ENCODE results near the gene DNASE1L2. TPM values are rescaled to one million over a fixed set of nuclear protein-coding genes. Genes with fewer than 3 reads are reported as not detected.

The DNASE1L2 gene
- total RNA-seq, 2 donors from 2014 or later: 0.29 to 0.65 TPM

DNA sequence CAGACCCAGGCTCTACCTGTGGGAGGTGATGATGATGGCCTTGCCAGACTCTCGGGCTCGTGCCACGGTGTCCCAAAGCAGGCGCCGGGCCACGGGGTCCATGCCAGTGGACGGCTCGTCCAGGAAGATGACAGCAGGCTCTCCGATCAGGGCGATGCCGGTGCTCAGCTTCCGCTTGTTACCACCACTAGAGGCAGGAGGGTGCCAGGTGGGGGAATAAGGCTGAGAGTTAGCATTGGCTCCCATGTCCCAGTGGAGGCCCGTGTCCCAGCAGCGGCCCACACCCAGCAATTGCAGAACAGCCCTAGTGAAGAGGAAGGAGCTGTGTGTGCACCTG is 42.0 kb downstream of the DNASE1L2 start:
- no peak for DNase-seq
- ATAC-seq: no peak
- intact Hi-C loops (cut with DNase I): no loop called here

DNA sequence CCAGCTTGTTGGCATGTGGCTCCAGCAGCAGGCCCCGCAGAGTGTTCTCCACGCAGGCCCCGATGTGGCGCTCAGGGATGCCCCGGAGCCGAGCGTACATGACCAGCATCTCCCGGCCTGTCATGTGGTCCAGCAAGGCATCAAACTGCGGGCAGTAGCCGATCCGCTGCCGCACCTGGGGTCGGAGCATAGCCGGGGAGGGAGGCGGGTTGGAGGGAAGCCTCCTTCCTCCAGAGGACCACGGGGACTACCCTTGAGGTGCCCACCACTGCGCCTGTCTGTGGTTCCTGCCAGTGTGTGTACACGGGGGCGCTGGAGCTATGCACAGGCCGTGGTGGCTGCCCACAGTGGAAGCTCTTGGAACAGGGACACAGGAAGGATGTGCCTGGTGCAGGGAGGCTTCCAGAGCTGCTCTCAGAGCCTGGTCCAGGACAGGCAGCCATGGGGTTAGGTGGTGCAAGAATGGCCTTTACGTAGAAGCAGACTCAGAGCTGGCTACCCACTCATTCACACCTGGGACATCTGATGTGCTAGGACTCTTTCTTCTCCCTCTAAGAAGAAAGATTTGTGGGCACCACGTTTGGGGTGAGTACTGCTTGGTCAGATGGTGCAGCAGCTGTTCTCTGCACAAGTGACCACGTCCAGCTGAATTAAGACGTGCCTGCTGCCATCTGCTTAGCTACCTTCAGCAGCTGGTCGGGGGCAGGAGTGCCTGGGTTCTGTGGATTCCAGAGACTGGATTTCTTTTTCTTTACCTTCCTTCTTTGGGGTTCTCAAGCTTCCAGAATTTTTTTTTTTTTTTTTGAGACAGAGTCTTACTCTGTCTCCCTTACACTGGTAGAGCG is 42.9 kb downstream of the DNASE1L2 start:
- no peak for ATAC-seq
- intact Hi-C loops (cut with DNase I): no loop called here
- no peak for DNase-seq

DNA sequence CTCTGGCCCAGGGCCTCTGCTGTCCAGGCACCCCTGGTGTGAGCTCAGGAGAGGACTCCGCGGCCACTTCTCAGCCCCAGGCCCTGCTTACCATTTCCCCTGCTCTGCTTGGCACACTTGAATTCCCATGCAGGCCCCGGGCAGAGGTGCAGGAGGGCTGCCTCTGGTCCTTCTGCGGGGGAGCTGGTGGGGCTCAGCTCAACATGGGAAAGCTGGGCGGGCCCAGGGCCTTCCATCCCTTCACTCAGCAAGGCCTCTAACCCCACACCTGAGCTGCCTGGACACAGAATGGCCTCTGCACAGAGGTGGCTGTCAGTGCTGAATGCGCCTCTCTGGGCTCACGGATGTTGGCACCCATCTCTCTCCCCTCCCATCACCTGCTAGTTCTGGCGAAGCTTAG is 44.2 kb downstream of the DNASE1L2 start:
- no peak for DNase-seq
- intact Hi-C loops (cut with DNase I): no loop called here
- no peak for ATAC-seq

DNA sequence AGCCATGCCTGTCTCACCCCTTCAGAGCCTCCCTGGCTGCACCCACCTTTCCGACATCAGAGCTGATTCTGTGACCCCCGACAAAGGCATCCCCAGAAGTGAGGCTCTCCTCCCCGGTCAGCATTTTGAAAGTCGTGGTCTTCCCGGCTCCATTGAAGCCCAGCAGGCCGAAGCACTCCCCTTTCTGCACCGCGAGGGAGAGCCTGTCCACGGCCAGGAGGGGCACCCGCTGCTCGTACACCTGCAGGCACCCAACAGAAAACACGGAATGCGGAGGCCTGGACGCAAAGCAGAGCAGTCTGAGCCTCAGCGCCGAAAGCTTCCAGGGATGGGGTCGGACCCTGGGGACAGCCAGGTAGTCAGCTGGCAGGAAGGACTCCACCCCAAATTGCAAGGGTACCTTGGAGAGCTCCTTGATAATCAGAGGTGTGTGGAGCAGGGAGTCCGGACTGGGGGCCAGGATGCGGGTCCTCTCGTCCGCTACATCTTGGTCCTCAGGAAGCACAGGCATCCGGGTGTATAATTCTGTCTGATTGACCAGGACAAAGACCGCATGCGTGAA is 44.8 kb downstream of the DNASE1L2 start:
- no peak for ATAC-seq
- DNase-seq: no peak
- intact Hi-C loops (cut with DNase I): no loop called here

DNA sequence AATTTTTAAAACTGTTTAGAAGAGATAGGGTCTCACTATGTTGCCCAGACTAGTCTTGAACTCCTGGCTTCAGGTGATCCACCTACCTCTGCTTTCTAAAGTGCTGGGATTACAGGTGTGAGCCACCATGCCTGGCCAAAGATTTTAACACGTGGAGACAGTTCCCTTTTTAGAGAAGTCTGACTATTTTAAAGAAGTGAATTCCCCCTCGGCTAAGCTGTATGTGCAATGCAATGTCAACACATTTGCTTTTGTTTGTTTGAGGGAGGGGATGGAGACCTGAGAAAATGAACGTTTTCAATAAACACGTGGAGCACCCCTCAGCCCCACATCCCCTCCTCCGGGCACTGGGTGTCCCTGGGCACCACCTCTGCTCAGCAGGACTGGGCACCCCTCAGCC is 46.0 kb downstream of the DNASE1L2 start:
- ATAC-seq (no peak), DNase-seq (no peak)
- intact Hi-C loops (cut with DNase I): no loop called here

DNA sequence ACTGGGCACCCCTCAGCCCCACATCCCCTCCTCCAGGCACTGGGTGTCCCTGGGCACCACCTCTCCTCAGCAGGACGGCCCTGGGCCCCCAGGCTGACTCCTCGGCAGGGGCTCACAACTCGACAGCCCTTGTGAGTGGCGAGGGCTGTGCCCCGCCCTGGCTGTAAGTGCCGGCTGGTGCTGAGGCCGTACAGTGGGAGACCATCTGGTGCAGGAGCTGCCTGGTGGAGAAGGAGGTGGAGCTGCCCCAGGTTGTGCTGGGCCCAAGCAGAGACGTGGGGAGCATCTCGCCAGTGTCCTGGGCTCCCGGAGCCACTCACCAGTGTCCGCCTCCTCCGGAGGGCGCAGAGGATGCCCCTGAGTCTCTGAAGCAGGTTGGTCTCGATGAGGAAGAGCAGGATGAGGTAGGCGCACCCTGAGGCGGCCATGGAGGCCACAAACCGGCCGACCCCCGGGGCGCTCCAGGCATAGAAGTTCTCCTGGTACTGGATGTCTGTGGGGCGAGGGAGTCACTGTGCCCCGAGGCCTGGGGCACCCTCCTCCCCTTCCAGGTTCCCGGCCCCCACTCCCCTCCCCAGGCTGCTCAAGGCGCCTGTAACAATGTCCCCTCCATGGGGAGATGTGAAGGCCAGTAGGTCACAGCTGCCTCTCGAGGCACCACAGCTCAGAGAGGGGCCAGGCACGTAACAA is 46.8 kb downstream of the DNASE1L2 start:
- DNase-seq (no peak), ATAC-seq (no peak)
- intact Hi-C loops (cut with DNase I): no loop called here

DNA sequence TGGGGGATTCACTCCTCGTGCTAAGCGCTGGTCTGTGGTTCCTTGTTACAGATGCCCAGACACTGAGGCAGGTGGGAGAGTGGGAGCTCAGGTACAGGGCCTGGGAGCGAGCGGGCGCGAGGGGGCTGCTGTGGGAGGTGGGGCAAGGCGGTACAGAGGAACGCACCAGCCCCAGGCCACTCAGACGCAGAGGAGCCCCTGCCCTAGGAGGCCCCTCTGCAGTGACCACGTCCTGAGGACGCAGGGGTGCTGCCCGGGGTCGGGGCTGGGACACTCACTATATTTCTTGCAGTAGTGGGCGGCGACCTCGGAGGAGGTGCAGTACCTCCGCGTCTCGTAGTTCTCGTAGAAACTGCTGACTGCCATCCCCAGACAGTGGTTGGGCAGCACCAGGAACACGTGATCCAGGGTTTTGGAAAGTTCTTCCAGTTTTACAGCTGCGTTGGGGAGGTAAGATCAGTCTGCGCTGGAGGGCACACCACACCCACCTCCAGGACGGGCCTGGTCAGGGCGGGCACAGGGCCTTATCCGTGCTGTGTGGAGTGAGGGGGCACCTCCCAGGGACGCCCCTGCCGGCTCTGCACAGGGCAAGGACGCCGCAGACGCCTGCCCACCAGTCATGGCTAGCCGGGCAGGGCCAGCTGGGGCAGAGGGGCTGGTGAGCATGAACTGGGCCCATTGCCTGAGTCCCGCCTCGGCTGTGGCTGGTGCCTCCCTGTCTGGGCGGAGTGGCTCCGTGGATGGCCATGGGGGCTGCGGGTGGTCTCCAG is 47.9 kb downstream of the DNASE1L2 start:
- ATAC-seq (no peak), DNase-seq (no peak)
- intact Hi-C loops (cut with DNase I): no loop called here

DNA sequence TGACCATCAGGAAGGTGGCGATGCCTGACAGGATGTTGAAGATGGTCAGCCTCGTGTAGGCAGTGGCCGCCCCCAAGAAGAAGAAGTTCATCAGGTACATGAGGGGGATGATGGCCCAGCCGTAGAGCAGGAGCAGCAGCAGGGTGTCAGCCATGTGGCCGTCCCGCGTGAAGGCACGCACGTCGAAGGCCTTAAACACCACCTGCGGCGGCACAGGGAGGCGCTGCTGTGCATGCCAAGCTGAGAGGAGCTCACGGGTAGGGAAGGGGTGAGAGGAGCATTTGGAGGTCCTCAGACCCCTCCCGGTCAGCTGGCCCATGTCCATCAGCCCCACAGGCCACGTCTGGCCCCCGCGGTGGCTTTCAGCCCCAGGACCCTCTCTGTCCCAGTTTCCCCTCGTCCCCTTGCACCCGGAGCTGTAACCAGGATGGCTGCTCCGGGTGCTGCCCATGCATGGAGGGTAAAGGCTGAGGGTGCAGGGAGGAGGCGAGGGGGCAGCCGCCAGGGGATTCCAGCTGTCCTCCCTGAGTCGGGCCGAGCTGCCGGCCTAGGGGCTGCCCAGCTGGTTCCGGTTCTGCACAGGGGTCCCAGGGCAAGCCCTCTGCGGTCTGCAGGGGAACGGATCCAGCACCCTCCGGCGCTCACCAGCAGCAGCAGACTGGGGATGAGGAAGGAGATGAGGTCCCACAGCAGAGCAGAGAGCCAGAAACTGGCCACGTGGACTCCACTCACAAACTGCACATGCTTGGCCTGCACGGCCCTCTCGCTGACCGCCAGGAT is 48.7 kb downstream of the DNASE1L2 start:
- ATAC-seq (no peak), DNase-seq (no peak)
- intact Hi-C loops (cut with DNase I): no loop called here

DNA sequence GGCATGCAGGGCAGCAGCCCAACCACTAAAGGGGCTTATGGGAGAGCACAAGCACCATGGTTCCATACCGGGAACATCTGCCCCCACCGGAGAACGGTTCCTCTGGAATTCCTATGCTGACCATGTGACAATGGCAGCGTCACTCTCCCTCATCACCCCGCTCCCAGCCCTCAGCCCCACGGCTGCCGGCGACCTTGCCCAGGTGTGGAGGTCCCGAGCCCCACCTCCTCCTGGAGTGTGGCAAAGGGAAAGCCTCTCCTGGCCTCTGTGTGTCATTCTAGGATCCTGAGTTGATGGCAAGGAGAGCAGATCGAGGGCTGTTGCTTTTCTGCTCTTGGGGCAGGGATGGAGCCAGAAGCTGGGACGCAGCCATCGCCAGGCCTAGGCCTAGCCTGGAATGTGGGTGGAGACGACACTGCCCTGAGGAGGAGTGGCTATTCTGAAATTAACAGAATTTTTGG is 49.5 kb downstream of the DNASE1L2 start:
- ATAC-seq (peak in 1 of 2 donors; percentile 53), DNase-seq (no peak)
- intact Hi-C loops (cut with DNase I): no loop called here

DNA sequence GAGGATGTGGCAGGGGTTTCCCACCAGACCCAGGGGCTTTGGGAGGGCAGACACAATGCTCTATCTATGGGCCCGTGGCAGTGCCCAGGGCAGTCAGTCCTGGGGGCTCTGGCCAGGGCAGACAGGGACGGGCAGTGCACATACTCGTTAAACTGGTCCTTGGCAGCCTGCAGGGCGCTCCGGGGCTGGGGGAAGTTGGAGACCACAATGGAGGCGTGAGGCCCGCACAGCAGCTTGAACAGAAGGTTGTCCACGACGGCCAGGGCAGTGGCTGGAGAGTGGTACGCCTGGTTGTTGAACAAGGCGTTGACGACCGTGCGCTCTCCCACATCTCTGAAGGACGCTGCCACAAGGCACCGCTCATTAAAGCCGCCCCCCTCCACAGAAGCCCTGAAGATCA is 50.3 kb downstream of the DNASE1L2 start:
- ATAC-seq (no peak), DNase-seq (no peak)
- intact Hi-C loops (cut with DNase I): no loop called here

DNA sequence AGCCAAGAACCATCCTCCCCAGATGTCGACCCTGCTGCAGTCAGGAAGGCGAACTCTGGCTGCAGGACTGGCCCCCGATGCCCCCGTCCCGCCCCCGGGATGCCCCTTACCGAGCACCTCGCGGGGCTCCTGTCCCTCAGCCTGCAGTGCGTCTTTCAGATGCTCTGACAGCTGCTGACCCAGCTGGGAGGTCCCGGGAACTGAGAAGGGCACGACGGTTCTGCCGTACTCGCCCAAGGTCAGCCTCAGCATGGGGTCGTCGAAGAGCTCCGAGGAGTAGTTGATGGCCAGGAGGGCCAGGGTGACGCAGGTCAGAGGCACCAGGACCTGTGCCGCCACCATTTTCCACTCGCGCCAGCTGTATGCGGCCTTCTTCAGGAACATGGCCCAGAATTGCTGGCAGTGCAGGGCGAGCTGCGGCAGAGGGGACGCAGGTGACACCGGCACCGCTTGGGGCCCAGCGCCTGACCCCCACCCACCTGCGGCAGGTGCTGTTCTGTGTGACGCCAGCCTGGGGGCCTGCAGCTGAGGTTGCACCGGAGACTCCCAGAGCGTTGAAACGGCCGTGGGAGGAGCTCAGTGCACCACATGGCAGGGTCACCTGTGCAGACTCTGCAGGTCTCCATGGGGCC is 51.8 kb downstream of the DNASE1L2 start:
- intact Hi-C loops (cut with DNase I): no loop called here
- ATAC-seq (no peak), DNase-seq (no peak)

Small RNAs within 50 kb of the gene (microRNA-seq; reads per million reads assigned to microRNA genes)
- gene MIR3677 (0 to 0.54 reads per million in 2 donors), gene MIR4717 (0 reads per million in 2 donors)

Other genes starting within 250 kb of the DNASE1L2 start
- 1 to 10 TPM in 1 of 2 donors, under 1 TPM in 1; 0.74 to 1.9 TPM for gene SYNGR3, start 246.5 kb upstream of the DNASE1L2 start, total RNA-seq
- gene ZNF598, start 226.6 kb upstream of the DNASE1L2 start, total RNA-seq: 10 to 100 TPM; 14.7 to 22.9 TPM
- gene NPW, start 216.7 kb upstream of the DNASE1L2 start, total RNA-seq: under 1 TPM in 1 of 2 donors, not detected in 1; 0.84 TPM
- 100 to 1,000 TPM; 164 to 242 TPM for gene NHERF2, start 209.5 kb upstream of the DNASE1L2 start, total RNA-seq
- gene NTHL1, start 188.6 kb upstream of the DNASE1L2 start, total RNA-seq: 10 to 100 TPM in 1 of 2 donors, 1 to 10 TPM in 1; 5.7 to 16.6 TPM
- 10 to 100 TPM; 54.3 to 73.4 TPM for gene TSC2, start 188.5 kb upstream of the DNASE1L2 start, total RNA-seq
- gene PKD1, start 100.5 kb upstream of the DNASE1L2 start, total RNA-seq: 100 to 1,000 TPM in 1 of 2 donors, 10 to 100 TPM in 1; 82.2 to 104 TPM
- under 1 TPM; 0.81 to 0.88 TPM for gene RAB26, start 87.8 kb upstream of the DNASE1L2 start, total RNA-seq
- 10 to 100 TPM; 31.1 to 34.9 TPM for gene TRAF7, start 80.7 kb upstream of the DNASE1L2 start, total RNA-seq
- gene CASKIN1, start 39.8 kb upstream of the DNASE1L2 start, total RNA-seq: 1 to 10 TPM; 5.9 to 6.1 TPM
- 10 to 100 TPM; 24.9 to 26.9 TPM for gene MLST8, start 31.0 kb upstream of the DNASE1L2 start, total RNA-seq
- gene BRICD5, start 25.6 kb upstream of the DNASE1L2 start, total RNA-seq: 1 to 10 TPM; 5.7 to 5.9 TPM
- 10 to 100 TPM; 21.1 to 24.6 TPM for gene PGP, start 21.6 kb upstream of the DNASE1L2 start, total RNA-seq
- 10 to 100 TPM; 11.9 to 15.0 TPM for gene E4F1, start 12.9 kb upstream of the DNASE1L2 start, total RNA-seq
- 100 to 1,000 TPM; 124 to 128 TPM for gene ECI1, start 15.1 kb downstream of the DNASE1L2 start, total RNA-seq
- gene RNPS1, start 31.7 kb downstream of the DNASE1L2 start, total RNA-seq: 100 to 1,000 TPM in 1 of 2 donors, 10 to 100 TPM in 1; 98.8 to 120 TPM
- 10 to 100 TPM in 1 of 2 donors, 1 to 10 TPM in 1; 9.6 to 12.4 TPM for gene ABCA3, start 104.3 kb downstream of the DNASE1L2 start, total RNA-seq
- gene CCNF, start 193.0 kb downstream of the DNASE1L2 start, total RNA-seq: 1 to 10 TPM; 1.6 to 2.1 TPM
- 1 to 10 TPM in 1 of 2 donors, under 1 TPM in 1; 0.47 to 2.8 TPM for gene TEDC2, start 223.7 kb downstream of the DNASE1L2 start, total RNA-seq
- under 1 TPM; 0.39 to 0.65 TPM for gene NTN3, start 234.9 kb downstream of the DNASE1L2 start, total RNA-seq
- 10 to 100 TPM in 1 of 2 donors, 1 to 10 TPM in 1; 9.8 to 15.1 TPM for gene TBC1D24, start 238.7 kb downstream of the DNASE1L2 start, total RNA-seq